HG03045 (cell line): Measurements from ENCODE around the gene IPMK.

ENCODE experiments used
- ATAC-seq: cut with Tn5 transposase; IDR thresholded peaks from one replicate; pipeline ENCODE4 v1.9.1; 2021; ENCODE audit warnings: mild to moderate bottlenecking, moderate library complexity; ENCODE audit not compliant: unreplicated experiment

Gene IPMK

DNA sequence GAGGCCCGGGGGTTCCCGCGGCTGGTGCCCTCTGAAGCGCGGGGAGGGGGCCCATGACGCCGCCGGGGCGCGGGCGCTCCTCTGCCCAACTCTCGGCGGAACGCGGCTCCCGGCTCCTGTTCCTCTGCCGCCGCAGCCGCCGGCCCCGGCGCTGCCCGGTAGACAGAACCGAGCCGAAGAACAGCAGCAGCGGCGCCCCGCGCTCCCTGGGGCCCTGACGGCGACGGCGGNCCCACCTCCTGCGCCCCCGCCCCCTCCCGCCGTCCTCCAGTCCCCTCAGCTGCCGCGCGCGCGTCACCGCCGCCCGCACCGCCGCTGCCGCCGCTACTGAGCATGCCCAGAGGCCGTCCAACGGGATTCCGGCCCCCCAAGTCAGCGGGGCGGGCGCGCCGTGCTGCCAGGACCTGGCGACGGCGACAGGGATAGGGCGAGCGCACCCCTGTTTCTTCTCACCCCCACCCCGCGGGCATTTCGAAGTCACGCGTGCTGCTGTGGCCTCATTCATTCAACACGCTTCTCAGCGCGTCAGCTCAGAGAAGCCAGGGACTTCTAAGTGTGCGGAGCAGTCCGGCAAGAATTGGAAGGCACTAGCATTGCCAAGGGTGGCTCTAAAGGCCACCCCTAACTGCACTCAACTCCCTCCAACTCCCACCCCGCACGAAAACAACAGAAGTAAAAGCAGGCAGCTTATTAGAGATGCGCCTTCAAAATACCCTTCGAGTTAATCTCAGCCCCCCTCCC lies at the start of gene IPMK:
TSS of gene IPMK (minus strand) at position 182 of the 741 bp plus-strand sequence. CDS start 283 bp downstream, outside the sequence.
- ATAC-seq, result peak; percentile 69

DNA sequence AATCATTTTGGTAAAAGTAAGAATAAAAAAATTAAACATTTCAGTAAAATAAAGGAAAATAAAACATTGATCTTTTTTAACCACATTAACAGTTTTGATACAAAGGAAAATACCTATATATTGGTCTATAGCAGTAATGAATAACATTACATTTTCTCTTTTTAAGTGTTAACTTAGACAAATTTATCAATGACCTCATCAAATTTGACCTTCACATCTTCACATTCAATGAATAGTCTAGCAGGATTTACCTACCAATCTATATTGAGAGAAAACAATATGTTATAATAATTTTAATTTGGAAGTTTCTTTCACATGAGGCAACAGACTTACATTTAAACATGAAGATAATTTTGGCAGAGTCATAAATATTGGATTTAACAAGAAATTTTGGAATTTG lies 49.2 kb upstream of the IPMK start:
- no peak for ATAC-seq

DNA sequence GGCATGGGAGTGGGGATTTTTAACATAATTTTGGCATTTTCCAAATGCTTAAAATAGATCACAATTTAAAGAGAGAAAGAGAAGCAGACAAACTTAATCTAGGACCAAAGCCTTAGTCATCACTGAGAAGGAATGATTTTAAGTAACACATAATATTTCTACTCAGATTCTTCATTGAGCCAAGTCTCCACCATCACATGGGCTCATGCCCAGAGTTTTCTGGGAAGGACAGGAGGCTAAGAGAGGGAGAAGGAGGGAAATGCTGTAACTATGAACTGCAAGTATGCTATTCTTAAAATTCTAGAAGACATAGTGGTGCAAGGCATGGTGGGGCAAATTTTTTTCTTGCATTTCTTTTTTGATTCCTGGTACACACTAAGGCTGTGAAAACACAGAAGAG lies 43.3 kb upstream of the IPMK start:
- ATAC-seq, result no peak

DNA sequence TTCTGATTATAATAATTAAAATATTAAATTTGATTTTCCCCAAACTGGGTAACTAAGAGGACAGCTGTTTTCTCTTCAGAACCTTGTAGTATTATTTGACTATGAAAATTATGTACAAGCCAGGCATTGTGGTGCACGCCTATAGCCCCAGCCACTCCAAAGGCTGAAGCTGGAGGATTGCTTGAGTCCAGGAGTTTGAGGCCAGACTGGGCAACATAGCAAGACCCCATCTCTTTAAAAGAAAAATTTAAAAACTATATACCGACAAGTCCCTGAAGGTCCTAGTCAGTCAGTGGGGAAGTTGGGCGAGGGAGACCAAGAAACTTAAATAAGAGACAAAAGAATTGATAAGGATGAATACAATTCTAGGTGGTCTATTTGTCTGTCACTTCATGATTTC lies 40.0 kb upstream of the IPMK start:
- no peak for ATAC-seq

DNA sequence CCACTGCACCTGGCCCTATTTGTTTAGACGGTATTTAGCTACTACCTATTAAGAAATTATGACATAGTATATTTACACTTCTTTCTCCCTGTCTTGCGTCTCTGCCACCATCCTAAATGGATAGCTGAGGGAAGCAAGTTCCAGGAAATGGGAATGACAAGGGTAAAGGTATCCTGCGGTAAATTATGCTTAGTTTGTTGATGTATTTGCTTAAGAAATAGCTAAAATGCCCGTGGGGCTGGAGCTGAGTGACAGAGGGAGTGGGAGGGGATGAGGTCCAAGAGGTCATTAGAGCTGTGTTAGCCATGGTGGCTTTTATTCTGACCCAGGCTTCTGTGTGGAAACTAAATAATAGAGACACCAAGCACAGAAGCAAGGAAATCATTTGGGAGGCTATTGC lies 38.1 kb upstream of the IPMK start:
- no peak for ATAC-seq

DNA sequence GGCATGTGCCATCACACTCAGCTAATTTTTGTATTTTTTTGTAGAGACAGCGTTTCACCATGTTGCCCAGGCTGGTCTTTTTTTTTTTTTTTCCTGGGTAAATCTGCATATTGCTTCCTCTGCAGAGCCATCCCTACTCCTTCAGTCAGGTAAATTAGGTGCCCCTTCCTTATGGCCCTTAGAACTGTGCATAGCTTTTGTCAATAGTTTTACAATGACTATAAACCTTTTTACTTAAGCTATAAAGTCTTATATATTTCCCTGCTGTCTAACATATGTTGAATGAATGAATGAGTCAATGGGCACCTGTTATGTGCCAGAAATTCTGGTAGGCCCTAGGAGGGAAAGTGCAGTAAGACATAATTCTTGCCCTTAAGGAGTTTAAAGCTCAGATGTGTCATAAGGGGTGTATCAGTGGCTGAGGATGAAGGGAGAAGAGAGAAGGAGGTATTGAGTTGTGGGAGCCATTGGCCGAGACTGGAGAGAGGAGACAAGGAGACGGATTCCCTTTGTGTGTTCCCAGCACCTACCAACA lies 36.5 kb upstream of the IPMK start:
- ATAC-seq, result no peak

DNA sequence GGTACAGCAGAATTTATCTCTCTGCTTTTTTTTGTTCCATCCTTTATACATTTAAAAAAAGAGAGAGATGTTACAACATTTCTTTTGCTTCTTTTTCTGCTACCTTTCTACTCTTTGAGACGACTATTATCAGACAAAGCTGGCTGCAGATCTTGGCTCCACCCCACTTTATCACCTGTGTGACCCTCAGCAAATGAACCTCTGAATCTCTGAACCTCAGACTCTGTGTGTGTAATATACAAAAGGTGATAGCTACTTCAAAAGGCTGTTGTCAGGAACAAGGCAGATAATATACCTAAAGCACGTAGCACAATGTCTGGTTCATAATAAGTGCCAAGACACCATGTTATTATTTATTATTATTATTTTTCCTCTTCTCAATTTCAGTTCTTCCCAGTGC lies 34.6 kb upstream of the IPMK start:
- no peak for ATAC-seq

DNA sequence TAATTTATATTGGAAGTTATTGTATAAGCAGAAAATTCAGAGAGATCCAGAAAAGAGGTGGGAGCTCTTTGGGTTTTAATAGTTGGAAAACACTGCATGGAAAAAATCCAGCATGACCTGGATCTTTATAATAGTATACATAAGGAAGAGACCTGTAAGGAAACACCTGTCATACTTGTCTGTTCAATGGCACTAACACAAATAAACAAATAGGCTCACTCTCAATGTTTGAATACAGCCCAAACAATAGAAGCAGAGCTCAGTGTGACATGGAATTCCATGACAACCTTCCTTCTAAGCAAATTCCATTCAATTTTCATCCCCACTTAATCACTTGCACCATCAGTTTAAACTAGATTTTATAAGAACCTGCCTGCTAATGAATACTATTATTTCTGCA lies 33.0 kb upstream of the IPMK start:
- ATAC-seq, result no peak

DNA sequence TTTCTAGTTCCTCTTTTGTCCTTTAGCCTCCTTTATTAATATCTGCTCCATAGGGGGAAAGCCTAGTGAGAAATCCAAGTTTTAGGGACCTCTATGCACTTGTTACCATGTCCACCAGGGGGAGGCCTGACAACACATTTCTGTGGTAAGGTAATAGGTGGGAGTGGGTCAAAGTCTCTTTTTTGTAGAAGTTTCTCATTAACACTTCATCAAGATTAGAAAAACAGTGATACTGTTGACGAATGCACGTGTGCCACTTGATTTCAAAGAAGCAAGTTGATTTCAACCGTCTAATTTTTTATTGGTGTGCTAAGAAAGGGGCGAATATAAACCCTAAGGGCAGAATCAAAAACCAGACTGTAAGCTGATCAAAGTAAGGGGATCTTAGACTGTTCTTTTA lies 31.9 kb upstream of the IPMK start:
- ATAC-seq, result peak; percentile 91

DNA sequence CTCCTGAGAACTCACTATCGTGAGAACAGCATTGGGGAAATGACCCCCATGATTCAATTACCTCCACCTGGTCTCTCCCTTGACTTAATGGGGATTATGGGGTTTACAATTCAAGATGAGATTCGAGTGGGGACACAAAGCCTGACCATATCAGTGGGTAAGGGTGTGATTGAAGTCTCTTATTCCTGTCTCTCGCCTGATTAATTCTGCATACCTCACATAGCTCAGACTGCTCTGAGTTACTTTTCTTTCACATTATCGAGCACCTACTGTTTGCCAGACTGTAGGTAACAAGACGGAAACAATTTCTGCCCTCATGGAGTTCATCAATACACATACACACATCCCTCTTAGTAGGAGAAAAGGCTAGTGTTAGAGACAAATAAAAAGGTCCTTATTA lies 26.3 kb upstream of the IPMK start:
- ATAC-seq, result no peak

DNA sequence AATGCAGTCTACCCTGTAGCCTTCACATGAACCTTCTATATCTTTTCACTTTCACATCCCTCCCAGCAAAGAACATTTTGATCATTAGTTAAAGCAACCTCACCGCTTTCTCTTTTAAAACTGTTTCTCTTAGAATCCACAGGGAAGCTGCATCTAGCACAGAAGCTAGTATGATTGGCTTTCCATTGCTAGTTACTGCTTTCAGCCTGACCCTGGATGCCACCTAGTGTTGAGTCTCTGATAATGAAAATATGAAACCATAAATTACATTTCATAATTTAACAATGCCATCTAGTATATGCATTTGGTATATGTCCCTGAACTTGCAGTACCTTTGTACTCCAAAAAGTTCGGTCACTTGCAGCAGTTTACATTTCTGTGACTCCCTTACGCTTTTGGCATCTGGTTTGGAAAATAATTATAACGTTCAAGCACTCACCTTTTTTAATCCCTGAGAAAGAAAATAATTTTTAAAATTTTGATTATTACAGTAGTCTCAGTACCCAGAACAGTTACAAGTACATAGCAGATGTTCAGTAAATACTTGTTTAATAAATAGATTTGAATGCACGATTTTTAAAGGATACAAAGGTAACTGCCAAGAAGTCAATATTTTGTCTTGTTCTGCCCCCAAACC lies 24.0 kb upstream of the IPMK start:
- peak; percentile 86 for ATAC-seq

DNA sequence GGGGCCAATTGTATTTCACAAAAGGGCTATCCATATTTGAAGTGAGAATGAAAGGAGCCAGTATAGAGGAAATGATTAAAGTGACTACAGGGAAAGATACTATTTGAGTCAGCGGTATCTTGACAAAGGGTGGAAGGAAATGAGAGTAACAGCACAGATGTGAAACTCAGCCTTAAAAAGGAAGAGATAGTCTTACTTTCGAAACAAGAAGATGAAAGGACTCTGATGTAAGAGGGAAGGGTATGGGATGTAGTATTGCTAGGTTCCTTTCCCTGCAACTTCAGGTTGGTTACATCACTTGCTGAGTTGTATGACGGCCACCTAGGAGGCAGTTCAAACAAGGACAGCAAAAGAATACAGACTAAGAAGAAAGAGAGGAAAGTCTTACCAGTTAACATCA lies 14.9 kb upstream of the IPMK start:
- peak; percentile 98 for ATAC-seq

DNA sequence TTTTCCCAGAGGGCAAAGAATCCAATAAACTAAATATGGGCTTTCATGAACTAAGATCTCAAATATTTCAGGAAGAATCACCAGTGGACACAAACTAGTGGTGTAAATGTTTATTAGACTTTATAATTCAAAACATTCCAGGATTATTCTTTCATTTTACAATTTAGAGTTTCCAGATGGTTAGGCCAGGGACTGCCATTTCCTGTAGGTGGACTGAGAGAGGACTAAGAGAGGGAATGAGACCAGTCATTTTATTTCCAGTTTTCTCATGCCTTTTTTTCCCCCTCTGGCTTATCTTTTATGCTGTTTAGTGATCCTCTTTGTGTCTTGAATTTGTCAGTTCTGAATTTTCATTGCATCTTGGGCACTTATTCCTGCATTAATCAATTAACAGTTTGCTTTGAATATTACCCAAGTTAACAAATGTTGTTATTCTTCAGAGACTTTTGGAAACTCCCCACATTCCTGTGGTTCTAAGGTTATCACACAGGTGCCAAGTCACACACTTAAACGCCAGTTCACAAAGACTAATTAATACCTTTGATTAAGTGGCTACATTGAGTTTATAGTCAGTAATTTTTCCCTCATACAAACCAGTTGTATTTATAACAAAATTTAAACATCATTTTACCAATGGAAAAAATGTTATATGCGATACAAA lies 13.5 kb upstream of the IPMK start:
- ATAC-seq, result no peak

DNA sequence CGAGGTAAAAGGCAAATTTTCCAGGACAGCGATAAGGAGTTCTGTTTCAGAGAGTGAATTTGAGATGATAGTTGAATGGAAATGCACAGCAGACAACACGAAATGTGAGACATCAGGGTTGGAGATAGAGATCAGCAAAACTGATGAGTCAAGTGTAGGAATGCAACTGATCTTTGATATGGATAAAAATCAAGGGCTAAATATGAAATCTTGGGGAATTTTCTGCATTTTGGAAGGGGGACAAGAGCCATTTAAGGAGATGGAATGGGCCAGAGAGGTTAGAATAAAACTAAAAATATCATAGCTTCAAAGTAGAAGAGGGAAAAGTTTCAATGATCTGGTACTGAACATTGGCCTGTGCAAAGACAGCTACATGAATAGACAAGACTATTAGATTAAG lies 12.8 kb upstream of the IPMK start:
- ATAC-seq, result no peak

DNA sequence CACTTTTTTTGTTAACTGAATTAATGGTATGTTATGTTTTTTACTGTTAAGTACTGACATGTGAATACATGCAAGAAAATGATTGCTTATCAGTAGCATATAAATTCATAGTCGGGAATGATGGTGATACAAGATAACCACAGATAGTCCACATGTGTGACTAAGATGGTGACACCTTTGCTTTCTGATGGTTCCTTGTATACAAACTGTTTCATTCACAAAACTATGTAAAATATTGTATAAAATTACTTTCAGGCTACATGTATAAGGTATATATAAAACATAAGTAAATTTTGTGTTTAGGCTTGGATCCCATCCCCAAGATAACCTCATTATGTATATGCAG lies 11.2 kb upstream of the IPMK start:
- ATAC-seq, result no peak

DNA sequence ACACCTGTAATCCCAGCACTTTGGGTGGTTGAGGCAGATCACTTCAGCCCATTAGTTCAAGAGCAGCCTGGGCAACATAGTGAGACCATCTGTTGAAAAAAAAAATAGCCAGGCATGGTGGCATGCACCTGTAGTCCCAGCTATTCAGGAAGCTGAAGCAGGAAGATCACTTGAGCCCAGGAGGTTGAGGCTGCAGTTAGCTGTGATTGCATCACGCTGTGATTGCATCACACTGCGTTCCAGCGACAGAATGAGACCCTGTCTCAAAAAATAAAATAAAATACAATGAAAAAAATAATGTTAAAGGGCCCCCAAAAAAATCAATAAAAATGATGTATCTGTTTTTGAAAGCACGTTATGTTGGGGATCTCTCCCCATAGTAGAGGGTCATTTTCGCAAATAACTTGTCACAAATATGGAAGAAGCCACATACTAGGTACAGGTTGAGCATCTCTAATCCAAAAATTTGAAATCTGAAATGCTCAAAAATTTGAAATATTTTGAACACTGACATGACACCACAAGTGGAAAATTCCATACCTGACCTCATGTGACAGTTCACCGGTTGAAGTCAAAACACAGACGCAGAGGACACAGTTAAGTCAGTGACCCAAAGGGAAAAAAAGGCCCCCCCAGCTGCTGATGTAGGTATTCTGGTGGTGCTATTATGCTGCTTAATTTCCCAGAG lies 10.7 kb upstream of the IPMK start:
- ATAC-seq, result no peak

DNA sequence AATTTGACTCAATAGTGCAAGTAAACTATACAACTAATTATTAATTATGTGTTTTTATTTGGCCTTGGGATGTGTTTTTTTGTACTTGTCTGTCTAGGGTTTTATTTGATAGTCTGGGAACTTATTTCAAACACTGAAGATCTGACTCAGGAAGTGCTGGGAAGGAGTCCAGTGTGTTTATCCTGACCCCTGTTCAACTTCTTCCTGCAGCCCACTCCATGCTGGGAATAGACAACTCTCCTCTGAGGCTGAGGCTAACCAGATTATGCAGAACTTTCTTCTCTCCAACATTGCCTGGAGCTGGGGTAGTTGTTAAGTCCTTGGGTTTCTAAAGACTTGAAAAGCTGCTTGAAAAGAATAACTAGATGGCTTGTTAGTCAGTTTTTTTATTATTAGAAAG lies 8.2 kb upstream of the IPMK start:
- no peak for ATAC-seq

DNA sequence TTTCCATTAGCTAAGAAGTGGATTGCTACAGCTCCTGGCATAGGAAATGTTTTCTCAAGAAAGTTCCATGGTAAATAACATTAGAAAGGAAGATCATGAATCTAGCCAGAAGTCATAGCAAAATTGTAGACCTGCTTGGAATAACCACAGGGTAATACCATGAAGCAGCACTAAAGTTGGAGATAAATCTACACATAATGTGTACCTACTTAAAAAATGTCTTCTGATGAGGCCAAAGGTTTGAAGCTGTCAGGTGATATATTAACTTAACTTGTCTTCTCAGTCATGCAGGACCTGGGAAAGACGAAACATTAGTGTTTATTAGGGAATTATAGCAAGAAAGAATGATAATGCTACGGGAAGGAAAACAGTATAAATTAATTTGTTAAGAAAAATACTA lies 7.6 kb upstream of the IPMK start:
- no peak for ATAC-seq

DNA sequence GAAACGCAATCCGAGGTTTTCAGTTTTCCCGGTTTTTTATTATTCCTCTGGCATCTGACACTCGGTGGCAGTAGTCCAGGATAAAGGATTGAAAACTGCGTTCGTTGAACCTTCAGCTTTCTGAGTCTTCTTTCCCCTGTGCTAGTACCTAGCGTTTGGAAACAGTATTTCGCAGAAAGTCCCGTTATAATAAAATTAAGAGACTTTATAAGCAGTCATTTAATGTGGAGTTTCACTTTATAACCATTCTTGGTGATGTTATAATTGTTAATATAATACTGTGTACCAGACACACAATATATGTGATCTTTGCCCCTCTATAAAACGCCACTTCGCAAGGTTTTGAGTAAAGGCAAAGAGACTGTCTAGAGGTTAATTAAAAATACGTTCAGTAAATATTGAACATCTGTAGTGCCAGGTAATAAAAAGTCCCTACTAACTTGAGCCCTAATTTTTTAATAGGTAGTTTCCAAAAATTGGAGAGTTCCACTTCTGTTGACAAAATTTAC lies 2.1 kb upstream of the IPMK start:
- ATAC-seq, result no peak

DNA sequence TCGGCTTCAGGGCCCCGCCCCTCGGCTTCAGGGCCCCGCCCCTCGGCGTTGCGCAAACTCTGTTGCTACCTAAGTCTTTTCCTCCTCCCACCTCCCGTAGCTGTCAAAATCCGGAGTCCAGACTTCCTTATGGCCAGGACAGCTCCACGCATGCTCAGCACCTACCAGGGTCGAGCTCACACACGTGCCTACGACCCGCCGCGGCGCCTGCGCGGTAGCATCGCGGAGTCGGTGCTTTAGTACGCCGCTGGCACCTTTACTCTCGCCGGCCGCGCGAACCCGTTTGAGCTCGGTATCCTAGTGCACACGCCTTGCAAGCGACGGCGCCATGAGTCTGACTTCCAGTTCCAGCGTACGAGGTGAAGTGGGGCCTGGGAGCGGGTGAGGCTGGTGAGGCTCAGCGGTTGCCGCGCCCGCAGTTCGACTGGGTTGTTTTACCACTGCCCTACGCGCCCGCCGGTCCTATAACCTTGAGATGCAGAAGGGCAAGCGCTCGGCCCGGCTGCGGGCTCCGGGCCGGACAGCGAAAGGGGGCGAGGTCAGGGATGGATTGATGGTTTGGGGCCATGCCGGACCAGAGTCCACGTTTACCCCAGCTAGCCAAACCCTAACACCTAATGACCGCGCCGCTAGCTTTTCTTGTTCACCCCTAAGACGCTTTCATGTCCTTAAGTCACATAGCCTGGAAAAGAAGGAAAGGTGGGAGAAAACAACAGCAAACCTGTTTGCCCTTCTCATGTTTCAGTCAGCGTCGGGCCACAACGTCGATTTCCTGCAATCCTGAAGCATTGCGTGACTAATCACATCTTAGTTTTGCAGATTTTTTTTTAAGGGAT lies 1.5 kb upstream of the IPMK start, which contains the start of gene CISD1:
TSS of gene CISD1 (plus strand) at position 217 of the 836 bp plus-strand sequence. CDS start at position 329, 112 bp downstream.
- peak; percentile 60 for ATAC-seq
